Right atrium auricular region (tissue), 2 donors: ENCODE measurements around the gene NDUFS6. TPM values are rescaled to one million over a fixed set of nuclear protein-coding genes. Genes with fewer than 3 reads are reported as not detected.

Experiments used
- DNase-seq: peaks from one replicate; pipeline ENCODE4 v3.0.0-alpha.2; 2019; ENCODE audit warnings: low spot score
- H3K27ac ChIP-seq, 2 donors: fragments of 200-600 bp; sonication (generic); 1 replicate in 1 of 2; 2 replicates in 1 of 2; pipeline ENCODE4 v1.5.1; 2016 to 2019
- H3K27me3 ChIP-seq, 2 donors: fragments of 200-600 bp; sonication (generic); one replicate each; pipeline versions ENCODE4 v1.5.1 to v1.6.0; 2017 to 2019
- H3K36me3 ChIP-seq: fragments of 200-600 bp; sonication (generic); one replicate; pipeline ENCODE4 v1.5.1; 2016
- H3K4me1 ChIP-seq, 2 donors: fragments of 200-600 bp; sonication (generic); one replicate each; pipeline versions ENCODE4 v1.5.1 to v1.6.0; 2017 to 2019
- H3K4me3 ChIP-seq, 2 donors: fragments of 200-600 bp; sonication (generic); 1 replicate in 1 of 2; 2 replicates in 1 of 2; pipeline ENCODE4 v1.5.1; 2017 to 2019; ENCODE audit warnings: mild to moderate bottlenecking in 1 of 2, moderate library complexity in 1 of 2
- H3K9me3 ChIP-seq, 2 donors: fragments of 200-600 bp; sonication (generic); one replicate each; pipeline ENCODE4 v1.5.1; 2019
- CTCF ChIP-seq, 2 donors: fragments of 200-600 bp; sonication (generic); IDR thresholded peaks; one replicate each; pipeline ENCODE4 v1.5.1; 2019; ENCODE audit warnings: antibody characterized with exemption in 2 of 2
- total RNA-seq, 2 donors: library from RNA; depleted of rRNA; stranded (reverse); fragments of >200 nt; gene quantifications; one replicate each; pipeline ENCODE4 v1.1.0, GENCODE V29; 2016

Gene NDUFS6
- total RNA-seq, 2 donors from 2014 or later = 130 to 135 TPM

GRCh38 chr5:1836176-1836890, 35.1 kb downstream of the NDUFS6 start:
- Histone ChIP-seq H3K27ac (peak overlapping the region; percentile 35 to 69), H3K4me3 (no peak overlapping the region), H3K4me1 (peaks cover 0 to 6% of the 10 kb centered on the region in 2 donors), H3K36me3 (no peaks in the 10 kb centered on the region), H3K9me3 (no peaks in the 10 kb centered on the region), H3K27me3 (no peaks in the 10 kb centered on the region)
- TF ChIP-seq CTCF (IDR thresholded peaks at IDR 0.05) = no peak
- DNase-seq = no peak

- no peak for TF ChIP-seq CTCF (IDR thresholded peaks at IDR 0.05)
- Histone ChIP-seq H3K27me3 (no peaks in the 10 kb centered on the region), H3K27ac (peak overlapping the region; percentile 35 to 69)
Observed at GRCh38 chr5:1836891-1837880, 36.0 kb downstream of the NDUFS6 start.

DNA sequence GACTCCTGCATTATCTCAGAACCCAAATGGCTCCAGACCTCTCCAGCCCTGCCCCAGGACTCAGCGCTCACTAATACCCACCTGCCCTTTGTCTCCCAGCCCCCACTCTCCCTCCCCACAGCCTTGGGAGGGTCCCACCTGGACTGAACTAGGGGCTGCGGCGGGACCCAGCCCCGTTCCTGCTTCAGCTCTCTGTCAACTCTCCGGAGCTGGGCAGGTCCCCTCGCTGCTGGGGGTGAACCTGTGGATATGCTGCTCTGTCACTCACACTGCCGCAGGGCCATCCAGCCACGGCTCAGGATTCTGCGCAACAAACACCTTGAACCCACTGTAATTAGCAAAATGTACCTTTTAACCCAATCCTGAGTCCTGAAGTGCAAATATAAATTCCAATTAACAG, 36.8 kb downstream of the NDUFS6 start:
- Histone ChIP-seq H3K9me3 (no peaks in the 10 kb centered on the region), H3K4me3 (no peak overlapping the region), H3K27ac (no peak overlapping the region), H3K36me3 (no peaks in the 10 kb centered on the region), H3K27me3 (no peaks in the 10 kb centered on the region), H3K4me1 (peaks cover 0 to 6% of the 10 kb centered on the region in 2 donors)
- TF ChIP-seq CTCF (IDR thresholded peaks at IDR 0.05) = no peak
- DNase-seq = no peak

More at GRCh38 chr5:1836891-1837880, 36.0 kb downstream of the NDUFS6 start:
- no peaks in the 10 kb centered on the region for H3K9me3 ChIP-seq
- no peak overlapping the region for H3K4me3 ChIP-seq
- H3K36me3 ChIP-seq = no peaks in the 10 kb centered on the region
- DNase-seq = no peak
- peaks cover 0 to 6% of the 10 kb centered on the region in 2 donors for H3K4me1 ChIP-seq

DNA sequence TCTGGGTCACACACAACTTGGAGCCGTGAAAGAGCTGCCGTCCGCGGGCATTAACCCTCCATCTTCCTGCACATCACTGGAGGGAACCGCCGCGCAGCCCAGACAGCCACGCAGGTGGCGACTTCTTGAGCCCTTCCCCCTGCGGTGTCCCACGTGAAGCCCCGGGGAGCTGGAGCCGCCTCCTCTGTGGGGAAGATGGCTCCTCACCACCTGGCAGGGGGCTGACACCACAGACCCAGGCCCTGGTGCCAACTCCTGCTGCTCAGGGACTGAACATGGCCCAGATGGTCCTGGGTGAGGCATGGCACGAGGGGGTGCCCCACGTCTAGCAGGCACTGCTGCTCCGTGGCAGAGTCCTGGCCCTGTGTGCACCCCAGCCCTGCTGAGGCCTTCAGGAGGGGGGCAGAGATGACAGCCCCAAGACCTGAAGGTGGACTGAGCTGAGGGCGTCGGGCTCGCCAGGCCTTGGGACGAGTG, 38.9 kb downstream of the NDUFS6 start:
- DNase-seq = no peak
- Histone ChIP-seq H3K27ac (no peak overlapping the region), H3K27me3 (no peaks in the 10 kb centered on the region), H3K4me1 (peaks cover 0 to 6% of the 10 kb centered on the region in 2 donors), H3K36me3 (no peaks in the 10 kb centered on the region), H3K4me3 (no peak overlapping the region), H3K9me3 (no peaks in the 10 kb centered on the region)
- no peak for TF ChIP-seq CTCF (IDR thresholded peaks at IDR 0.05)

DNA sequence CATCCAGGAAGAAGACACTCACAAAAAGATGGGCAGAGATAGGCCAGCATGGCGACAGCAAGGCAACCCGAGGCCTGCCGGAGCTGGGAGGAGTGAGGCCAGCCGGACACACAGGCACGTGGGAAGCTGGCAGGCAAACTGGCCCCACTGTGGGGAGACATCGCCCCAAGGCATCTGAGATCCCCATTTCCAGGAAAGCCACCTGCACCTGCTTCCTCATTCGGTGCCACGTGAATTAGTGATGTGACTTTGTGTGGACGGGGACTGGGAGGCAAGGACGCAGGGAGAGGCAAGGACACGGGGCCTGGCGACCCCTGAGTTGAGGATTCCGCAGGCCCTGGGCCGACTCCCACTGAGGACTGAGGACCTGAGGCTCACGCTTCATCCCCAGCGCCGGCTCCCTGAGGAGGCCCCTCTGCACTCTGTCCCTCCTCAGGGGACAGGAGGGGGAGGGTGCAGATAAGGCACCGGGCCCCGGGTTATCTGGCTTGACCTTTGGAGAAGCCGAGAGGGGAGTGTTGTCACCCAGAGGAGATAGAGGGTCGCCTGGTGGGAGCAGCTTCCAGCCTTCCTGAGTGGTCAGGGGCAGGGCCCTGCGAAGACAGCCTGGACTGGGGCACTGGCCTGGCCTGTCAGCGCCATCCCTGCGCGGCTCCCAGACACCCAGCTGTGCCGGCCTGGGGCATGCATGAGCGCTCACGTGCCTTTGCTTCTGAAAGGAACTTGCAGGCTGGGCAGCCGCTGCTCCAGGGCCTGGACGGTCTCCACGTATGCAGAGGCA, 39.7 kb downstream of the NDUFS6 start:
- H3K27me3 ChIP-seq = no peaks in the 10 kb centered on the region
- H3K27ac ChIP-seq = peak overlapping the region; percentile 70 to 72
- DNase-seq = no peak
- H3K4me1 ChIP-seq = peaks cover 0 to 6% of the 10 kb centered on the region in 2 donors
- no peaks in the 10 kb centered on the region for H3K9me3 ChIP-seq
- no peak for TF ChIP-seq CTCF (IDR thresholded peaks at IDR 0.05)
- no peak overlapping the region for H3K4me3 ChIP-seq
- no peaks in the 10 kb centered on the region for H3K36me3 ChIP-seq
